Body of pancreas (tissue), 4 donors: ENCODE results near the gene PGPEP1. TPM values are rescaled to one million over a fixed set of nuclear protein-coding genes. Genes with fewer than 3 reads are reported as not detected.

ENCODE experiments used
- ATAC-seq: fragments of 150-250 bp; one replicate; pipeline ENCODE4 v1.9.1; 2016
- DNase-seq, 4 donors: peaks; one replicate each; pipeline ENCODE4 v3.0.0-alpha.2; 2019
- H3K27ac ChIP-seq, 4 donors: fragments of 200-600 bp; sonication (generic); 1 replicate in 3 of 4; 2 replicates in 1 of 4; pipeline versions ENCODE4 v1.5.1 to v1.6.1; 2016 to 2019; ENCODE audit warnings: mild to moderate bottlenecking in 1 of 4, mixed read lengths in 1 of 4, moderate library complexity in 1 of 4
- H3K27me3 ChIP-seq, 2 donors: fragments of 200-600 bp; sonication (generic); one replicate each; pipeline ENCODE4 v1.6.0; 2016; ENCODE audit warnings: mild to moderate bottlenecking in 1 of 2
- H3K36me3 ChIP-seq, 2 donors: fragments of 200-600 bp; sonication (generic); replicated peaks in 1 of 2; 2 replicates each; pipeline ENCODE4 v1.5.1; 2016; ENCODE audit warnings: low read depth in 2 of 2; ENCODE audit not compliant: insufficient read depth in 1 of 2
- H3K4me1 ChIP-seq: fragments of 200-600 bp; sonication (generic); one replicate; pipeline ENCODE4 v1.6.0; 2016
- H3K4me3 ChIP-seq, 2 donors: fragments of 200-600 bp; sonication (generic); 1 replicate in 1 of 2; 2 replicates in 1 of 2; pipeline ENCODE4 v1.5.1; 2016 to 2019
- H3K9me3 ChIP-seq, 3 donors: fragments of 200-600 bp; sonication (generic); 1 replicate in 2 of 3; 2 replicates in 1 of 3; pipeline ENCODE4 v1.5.1; 2016
- CTCF ChIP-seq, 7 experiments: fragments of 450-650 bp in 4 of 7; fragments of 200-600 bp in 3 of 7; sonication (generic) in 3 of 7; IDR thresholded peaks; one replicate each; pipeline ENCODE4 v1.5.1; 2016 to 2019; ENCODE audit warnings: antibody characterized with exemption in 7 of 7
- POLR2A ChIP-seq, 3 donors: fragments of 450-650 bp; IDR thresholded peaks; one replicate each; pipeline ENCODE4 v1.6.1; 2016; ENCODE audit warnings: antibody characterized with exemption in 3 of 3, mild to moderate bottlenecking in 2 of 3
- WGBS, 2 donors: methylation state at CpG; one replicate each; pipeline ENCODE4 v1.1.5; 2017; 5-methylcytosine and 5-hydroxymethylcytosine counted together
- intact Hi-C: fragments of 100-400 bp; cut with DNase I; formaldehyde crosslinking; loops from one replicate; pipeline ENCODE4 v1.15.1; 2023
- total RNA-seq, 2 donors: library from RNA; depleted of rRNA; stranded (reverse); fragments of >200 nt; gene quantifications; one replicate each; pipeline ENCODE4 v1.1.0, GENCODE V29; 2016

Gene PGPEP1
- total RNA-seq, 2 donors from 2014 or later, result 22.1 to 37.6 TPM

- no peaks in the 10 kb centered on the region for H3K36me3 ChIP-seq
- H3K27me3 ChIP-seq, result no peaks in the 10 kb centered on the region
- DNase-seq (peak; percentile 62 to 72 (median 66)), ATAC-seq (peak; percentile 25)
- H3K4me1 ChIP-seq, result peaks cover 35% of the 10 kb centered on the region
- intact Hi-C loops, result no loop called here
- H3K9me3 ChIP-seq, result no peaks in the 10 kb centered on the region
- TF ChIP-seq CTCF (IDR thresholded peaks at IDR 0.05), result no peak
- no peak for TF ChIP-seq POLR2A (IDR thresholded peaks at IDR 0.05)
- 8 to 10% methylated on average over 26 to 31 of the region's 31 CpGs for WGBS, 2 donors
- H3K27ac ChIP-seq, result peak overlapping the region; percentile 77 to 93 (median 88)
- peak overlapping the region; percentile 4 to 8 for H3K4me3 ChIP-seq
Measured at GRCh38 chr19:18292810-18293641, 47.4 kb upstream of the PGPEP1 start.

- TF ChIP-seq POLR2A (IDR thresholded peaks at IDR 0.05) (no peak), CTCF (IDR thresholded peaks at IDR 0.05) (no peak)
- no peak for DNase-seq
- Histone ChIP-seq H3K4me1 (peaks cover 35% of the 10 kb centered on the region), H3K4me3 (no peak overlapping the region), H3K36me3 (no peaks in the 10 kb centered on the region), H3K9me3 (no peaks in the 10 kb centered on the region), H3K27me3 (no peaks in the 10 kb centered on the region), H3K27ac (peak overlapping the region; percentile 1 to 93 (median 88))
- 72 to 74% methylated on average over 18 of the region's 18 CpGs for WGBS, 2 donors
- ATAC-seq, result no peak
- intact Hi-C loops, result no loop called here
Measured at GRCh38 chr19:18293642-18294466, 46.5 kb upstream of the PGPEP1 start.

GRCh38 chr19:18294467-18294864, 45.9 kb upstream of the PGPEP1 start:
- Histone ChIP-seq H3K27ac (no peak overlapping the region), H3K9me3 (no peaks in the 10 kb centered on the region), H3K27me3 (no peaks in the 10 kb centered on the region), H3K4me1 (peaks cover 35% of the 10 kb centered on the region), H3K36me3 (no peaks in the 10 kb centered on the region), H3K4me3 (no peak overlapping the region)
- peak in 1 of 3 donors; percentile 7 for TF ChIP-seq POLR2A (IDR thresholded peaks at IDR 0.05)
- TF ChIP-seq CTCF (IDR thresholded peaks at IDR 0.05), result no peak
- intact Hi-C loops, result no loop called here
- 73% methylated on average over 9 of the region's 9 CpGs; no CpG with 5 or more reads in 1 of the 2 donors for WGBS, 2 donors
- ATAC-seq (no peak), DNase-seq (peak in 3 of 4 donors; percentile 54 to 71 (median 64))

GRCh38 chr19:18295034-18295451, 45.4 kb upstream of the PGPEP1 start:
- intact Hi-C loops, result no loop called here
- no peaks in the 10 kb centered on the region for H3K36me3 ChIP-seq
- H3K9me3 ChIP-seq, result no peaks in the 10 kb centered on the region
- TF ChIP-seq CTCF (IDR thresholded peaks at IDR 0.05) (no peak), POLR2A (IDR thresholded peaks at IDR 0.05) (no peak)
- H3K27me3 ChIP-seq, result no peaks in the 10 kb centered on the region
- WGBS, 2 donors, result 80 to 93% methylated on average over 4 of the region's 4 CpGs
- peaks cover 34% of the 10 kb centered on the region for H3K4me1 ChIP-seq
- H3K4me3 ChIP-seq, result no peak overlapping the region
- DNase-seq (no peak), ATAC-seq (no peak)
- H3K27ac ChIP-seq, result no peak overlapping the region
